ENCODE data around the gene CDK5R1.

Gene CDK5R1

GRCh38 chr17:32490101-32490482 lies 3.3 kb downstream of the CDK5R1 start:
- Histone ChIP-seq H3K27ac (peak overlapping the region in 2 of 21 experiments; percentile 16 to 79), H3K4me3 (peak overlapping the region in 1 of 7 experiments; percentile 13)

- Histone ChIP-seq H3K4me3 (no peak overlapping the region), H3K27ac (peak overlapping the region in 6 of 21 experiments; percentile 2 to 69 (median 40))
Measured at GRCh38 chr17:32491371-32492263, 4.8 kb downstream of the CDK5R1 start.

GRCh38 chr17:32492264-32492589 lies 5.4 kb downstream of the CDK5R1 start:
- Histone ChIP-seq H3K27ac (peak overlapping the region in 6 of 21 experiments; percentile 2 to 69 (median 40)), H3K4me3 (no peak overlapping the region)

- Histone ChIP-seq H3K4me3 (no peak overlapping the region), H3K27ac (peak overlapping the region in 3 of 21 experiments; percentile 29 to 69 (median 49))
Measured at GRCh38 chr17:32492648-32493289, 6.0 kb downstream of the CDK5R1 start.

GRCh38 chr17:32493571-32493970 lies 6.8 kb downstream of the CDK5R1 start:
- H3K27ac ChIP-seq: peak overlapping the region in 1 of 21 experiments; percentile 29

GRCh38 chr17:32493976-32494513 lies 7.3 kb downstream of the CDK5R1 start:
- Histone ChIP-seq H3K27ac (peak overlapping the region in 1 of 21 experiments; percentile 2), H3K4me3 (no peak overlapping the region)

More at GRCh38 chr17:32493571-32493970, 6.8 kb downstream of the CDK5R1 start:
- no peak overlapping the region for H3K4me3 ChIP-seq

- Histone ChIP-seq H3K27ac (peak overlapping the region in 6 of 21 experiments; percentile 2 to 56 (median 33)), H3K4me3 (no peak overlapping the region)
Measured at GRCh38 chr17:32494621-32495358, 8.0 kb downstream of the CDK5R1 start.

GRCh38 chr17:32495359-32496231 lies 8.8 kb downstream of the CDK5R1 start:
- Histone ChIP-seq H3K4me3 (no peak overlapping the region), H3K27ac (peak overlapping the region in 6 of 21 experiments; percentile 4 to 56 (median 28))

GRCh38 chr17:32496395-32497073 lies 9.7 kb downstream of the CDK5R1 start:
- H3K4me3 ChIP-seq: no peak overlapping the region
- H3K27ac ChIP-seq: peak overlapping the region in 2 of 21 experiments; percentile 6 to 47

- Histone ChIP-seq H3K4me3 (no peak overlapping the region), H3K27ac (peak overlapping the region in 4 of 21 experiments; percentile 8 to 47 (median 14))
Measured at GRCh38 chr17:32497431-32498205, 10.8 kb downstream of the CDK5R1 start.

- Histone ChIP-seq H3K27ac (peak overlapping the region in 1 of 21 experiments; percentile 14), H3K4me3 (no peak overlapping the region)
Measured at GRCh38 chr17:32498391-32498790, 11.6 kb downstream of the CDK5R1 start.

GRCh38 chr17:32502013-32502412 lies 15.2 kb downstream of the CDK5R1 start:
- Histone ChIP-seq H3K27ac (peak overlapping the region in 3 of 21 experiments; percentile 18 to 89 (median 86)), H3K4me3 (no peak overlapping the region)

GRCh38 chr17:32502710-32503109 lies 15.9 kb downstream of the CDK5R1 start:
- Histone ChIP-seq H3K4me3 (no peak overlapping the region), H3K27ac (peak overlapping the region in 15 of 21 experiments; percentile 18 to 93 (median 81))

GRCh38 chr17:32503251-32504165 lies 16.7 kb downstream of the CDK5R1 start:
- no peak overlapping the region for H3K4me3 ChIP-seq
- peak overlapping the region in 18 of 21 experiments; percentile 10 to 93 (median 78) for H3K27ac ChIP-seq

- H3K4me3 ChIP-seq: no peak overlapping the region
- H3K27ac ChIP-seq: peak overlapping the region in 18 of 21 experiments; percentile 10 to 93 (median 76)
Measured at GRCh38 chr17:32504166-32504990, 17.6 kb downstream of the CDK5R1 start.

GRCh38 chr17:32508926-32509325 lies 22.1 kb downstream of the CDK5R1 start:
- Histone ChIP-seq H3K27ac (no peak overlapping the region), H3K4me3 (no peak overlapping the region)

Data from skin epidermis (tissue), 12 donors.